Measurements from ENCODE around the gene ZFYVE28.

Gene ZFYVE28

DNA sequence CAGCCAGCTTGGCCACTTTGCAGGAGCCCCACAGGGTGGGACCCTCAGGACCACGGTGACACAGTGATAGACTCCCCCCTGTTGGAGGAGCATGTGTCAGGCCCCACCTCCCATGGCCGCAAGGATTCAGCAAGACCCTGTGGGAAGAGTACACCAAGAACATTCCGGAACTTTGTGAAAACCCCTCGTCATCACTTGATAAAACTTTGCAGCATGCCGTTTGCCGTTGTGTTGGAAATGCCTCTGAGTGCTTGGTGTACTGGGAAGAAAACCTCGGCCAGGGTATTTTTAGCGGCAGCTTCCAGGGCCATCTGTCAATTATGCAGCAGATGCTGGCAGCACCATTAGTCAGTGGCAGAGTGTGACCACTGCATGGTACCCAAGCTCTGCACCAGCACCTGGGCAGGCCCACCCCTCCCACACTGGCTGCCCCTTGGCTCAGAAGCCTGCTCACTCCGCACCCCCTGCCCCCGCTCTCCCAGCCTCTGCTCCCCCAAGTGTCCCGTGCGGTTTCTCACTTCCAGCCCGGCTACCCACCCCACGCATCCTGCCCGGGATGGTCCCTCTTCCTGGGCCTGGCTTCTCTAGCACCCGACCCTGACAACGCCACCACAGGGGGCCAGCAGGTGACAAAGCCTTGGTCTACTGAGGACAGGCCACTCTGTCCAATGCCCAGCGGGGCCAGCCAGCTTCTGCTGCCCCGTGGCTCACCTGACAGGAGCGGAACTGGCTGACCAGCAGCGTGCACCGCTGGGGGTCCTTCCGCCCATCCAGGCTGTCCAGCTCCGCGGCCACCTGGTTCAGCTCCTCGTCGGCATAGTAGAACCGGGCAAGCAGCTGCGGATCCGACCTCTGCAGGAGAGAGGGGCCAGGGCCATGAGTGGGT, 65.0 kb downstream of the ZFYVE28 start:
- DNase-seq (ENCODE audit: low read depth in 2 of 2), result no peak

DNA sequence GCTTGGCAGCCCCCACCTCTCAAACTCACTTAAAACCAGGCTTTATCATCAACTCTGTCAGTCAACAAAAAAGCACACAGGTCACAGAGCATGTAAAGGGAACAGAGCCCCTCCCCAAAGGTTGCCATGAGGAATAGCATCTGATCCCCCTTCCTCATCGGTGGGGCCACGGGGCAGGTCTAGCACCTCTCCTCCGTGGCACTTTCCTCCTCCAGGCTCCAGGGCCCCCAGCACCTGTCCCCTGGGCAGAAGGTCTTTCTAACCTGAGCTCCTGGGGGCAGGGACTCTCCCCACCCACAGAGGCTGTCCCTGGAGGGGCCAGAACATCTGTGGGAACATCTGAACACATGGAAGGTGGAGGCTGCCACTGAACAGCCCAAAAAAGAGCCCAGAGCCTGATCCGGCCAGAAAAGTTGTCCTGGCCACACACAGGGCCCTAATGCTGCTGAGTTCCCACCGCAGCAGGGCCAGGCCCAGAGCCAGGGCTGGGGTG, 65.7 kb downstream of the ZFYVE28 start:
- DNase-seq (ENCODE audit: low read depth in 2 of 2), result no peak

DNA sequence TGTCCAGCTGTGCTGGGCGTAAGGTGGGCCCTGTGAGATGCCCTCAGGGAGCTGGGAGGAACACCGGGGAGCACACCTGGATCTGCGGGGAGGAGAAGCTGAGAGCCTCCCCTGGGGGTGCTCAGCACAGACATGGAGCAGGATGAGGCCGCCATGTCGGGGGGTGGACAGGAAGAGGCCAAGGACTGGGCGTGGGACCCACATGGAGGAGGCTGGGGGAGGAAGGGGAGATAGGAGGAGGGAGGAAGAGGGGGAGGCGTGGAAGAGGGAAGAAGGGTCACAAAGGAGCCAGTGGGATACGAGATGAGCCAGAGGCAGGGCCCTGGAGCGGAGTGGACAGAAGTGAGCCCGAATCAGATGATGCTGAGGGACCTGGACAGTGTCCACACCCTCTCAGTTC, 66.3 kb downstream of the ZFYVE28 start:
- no peak for DNase-seq (ENCODE audit: low read depth in 2 of 2)

DNA sequence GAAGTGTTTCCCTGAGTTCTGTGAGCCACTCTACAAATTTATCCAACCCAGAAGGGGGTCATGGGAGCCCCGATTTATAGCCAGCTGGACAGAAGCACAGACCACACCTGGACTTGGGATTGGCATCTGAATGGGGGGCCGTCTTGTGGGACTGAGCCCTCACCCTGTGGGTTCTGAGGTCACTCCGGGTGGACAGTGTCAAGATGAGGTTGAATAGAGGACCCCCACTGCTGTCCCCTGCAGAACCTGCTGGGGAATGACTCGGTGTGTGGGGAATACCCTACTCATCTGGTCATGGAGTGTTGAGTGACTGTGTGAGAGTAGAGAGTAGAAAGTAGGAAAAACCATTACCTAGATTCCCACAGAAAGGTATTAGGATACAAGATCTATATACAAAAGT, 67.5 kb downstream of the ZFYVE28 start:
- DNase-seq (ENCODE audit: low read depth in 2 of 2), result no peak

DNA sequence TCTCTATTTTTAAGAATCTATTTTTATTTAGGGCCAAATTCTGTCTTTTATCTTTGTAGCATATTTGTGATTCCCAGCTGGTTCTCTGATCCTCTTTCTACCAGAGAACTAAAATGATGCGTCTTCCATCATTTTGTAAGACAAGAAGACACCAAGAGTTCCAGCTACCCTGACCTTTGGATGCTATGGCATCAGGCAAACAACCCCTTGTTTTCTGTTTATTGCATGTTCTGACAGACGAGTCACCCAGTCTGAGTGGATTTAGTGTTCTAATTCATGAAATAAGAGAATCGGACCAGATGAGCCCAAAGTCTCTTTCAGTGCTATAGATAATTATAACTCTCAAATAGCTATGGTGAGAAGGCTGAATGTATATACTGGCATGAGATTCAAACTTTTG, 69.7 kb downstream of the ZFYVE28 start:
- no peak for DNase-seq (ENCODE audit: low read depth in 2 of 2)

DNA sequence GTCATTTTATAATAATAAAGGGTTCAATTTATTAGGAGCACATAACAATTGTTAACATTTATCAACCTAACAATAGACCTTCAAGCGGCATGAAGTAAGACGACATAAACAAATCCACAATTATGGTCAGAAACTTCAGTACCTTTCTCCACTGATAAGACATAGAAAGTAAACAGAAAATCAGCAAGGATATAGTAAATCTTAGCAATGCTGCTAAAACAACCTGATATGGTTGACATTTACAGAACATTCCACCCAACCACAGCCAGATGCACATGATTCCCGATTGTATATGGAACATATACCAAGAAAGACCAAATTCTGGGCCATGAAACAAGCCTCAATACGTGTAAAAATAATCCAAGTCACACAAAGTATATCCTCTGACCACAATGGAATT, 71.3 kb downstream of the ZFYVE28 start:
- DNase-seq (ENCODE audit: low read depth in 2 of 2), result no peak

DNA sequence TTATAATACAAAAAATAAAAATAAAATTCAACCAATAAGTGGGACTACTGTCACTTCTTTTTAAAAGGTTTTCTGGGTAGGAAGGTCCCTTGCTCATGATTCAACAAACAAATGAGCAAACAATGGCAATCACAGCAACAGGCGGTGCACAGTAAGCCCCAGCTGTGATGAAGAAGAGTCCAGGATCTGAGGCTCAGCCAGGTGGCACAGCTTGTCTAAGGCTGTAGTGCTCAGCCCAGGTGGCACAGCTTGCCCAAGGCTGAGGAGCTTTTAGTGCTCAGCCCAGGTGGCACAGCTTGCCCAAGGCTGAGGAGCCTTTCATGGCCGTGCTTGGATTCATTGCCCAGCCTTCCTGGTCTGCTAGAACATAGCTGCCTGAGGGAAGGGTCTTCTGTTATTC, 75.0 kb downstream of the ZFYVE28 start:
- DNase-seq (ENCODE audit: low read depth in 2 of 2), result no peak

DNA sequence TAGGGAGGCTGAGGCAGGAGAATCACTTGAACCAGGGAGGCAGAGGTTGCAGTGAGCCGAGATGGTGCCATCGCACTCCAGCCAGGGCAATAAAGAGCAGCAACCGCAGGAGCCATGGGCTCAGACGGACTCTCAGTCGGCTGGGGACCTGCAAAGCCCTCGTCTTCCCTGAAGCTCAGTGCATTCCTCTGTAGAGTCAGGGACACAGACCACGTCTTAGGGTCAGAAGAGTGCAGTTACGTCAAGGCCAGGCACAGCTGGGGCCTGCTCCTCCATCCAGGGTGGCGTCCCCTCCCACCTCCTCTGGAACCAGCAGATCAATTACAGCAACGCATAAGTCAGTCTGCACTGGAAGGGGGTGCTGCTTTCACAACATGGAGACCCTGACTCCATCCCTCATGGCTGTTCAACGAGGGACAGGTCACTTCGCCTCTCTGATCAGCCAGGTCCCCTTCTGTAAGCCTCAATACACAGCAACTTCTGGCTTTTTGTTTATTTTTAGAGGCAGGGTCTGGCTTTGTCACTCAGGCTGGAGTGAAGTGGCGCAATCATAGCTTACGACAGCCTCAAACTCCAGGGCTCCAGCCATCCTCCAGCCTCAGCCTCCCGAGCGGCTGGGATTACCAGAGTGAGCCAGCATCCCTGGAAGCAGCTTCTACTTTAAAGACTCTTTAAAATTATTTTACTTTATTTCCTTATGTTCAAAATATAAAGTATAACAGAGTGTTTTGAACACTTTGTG, 76.4 kb downstream of the ZFYVE28 start:
- no peak for DNase-seq (ENCODE audit: low read depth in 2 of 2)

DNA sequence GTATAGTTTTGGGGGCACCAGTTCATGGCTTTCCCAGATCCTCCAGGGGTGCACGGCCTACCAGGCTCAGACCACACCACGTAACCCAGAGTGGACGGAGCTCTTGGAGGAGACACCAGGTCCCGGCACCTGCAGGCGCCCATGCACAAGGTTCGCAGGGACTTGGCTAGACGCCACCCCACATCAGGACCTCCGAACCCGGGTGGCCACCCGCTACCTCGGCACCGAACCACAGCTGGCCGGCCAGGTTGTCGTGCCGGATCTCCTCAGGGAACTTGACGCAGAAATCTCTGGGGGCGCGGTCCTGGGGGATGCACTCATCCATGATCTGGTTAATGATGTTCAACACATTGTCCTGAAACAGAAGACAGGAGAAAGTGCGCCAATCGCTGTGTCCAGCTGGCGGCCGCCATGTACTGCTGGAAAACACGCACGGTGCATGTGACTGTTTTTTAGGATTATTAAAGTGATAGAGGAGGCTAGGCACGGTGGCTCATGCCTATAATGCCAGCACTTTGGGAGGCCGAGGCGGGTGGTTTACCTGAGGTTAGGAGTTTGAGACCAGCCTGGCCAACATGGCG, 77.1 kb downstream of the ZFYVE28 start:
- DNase-seq (ENCODE audit: low read depth in 2 of 2), result no peak

DNA sequence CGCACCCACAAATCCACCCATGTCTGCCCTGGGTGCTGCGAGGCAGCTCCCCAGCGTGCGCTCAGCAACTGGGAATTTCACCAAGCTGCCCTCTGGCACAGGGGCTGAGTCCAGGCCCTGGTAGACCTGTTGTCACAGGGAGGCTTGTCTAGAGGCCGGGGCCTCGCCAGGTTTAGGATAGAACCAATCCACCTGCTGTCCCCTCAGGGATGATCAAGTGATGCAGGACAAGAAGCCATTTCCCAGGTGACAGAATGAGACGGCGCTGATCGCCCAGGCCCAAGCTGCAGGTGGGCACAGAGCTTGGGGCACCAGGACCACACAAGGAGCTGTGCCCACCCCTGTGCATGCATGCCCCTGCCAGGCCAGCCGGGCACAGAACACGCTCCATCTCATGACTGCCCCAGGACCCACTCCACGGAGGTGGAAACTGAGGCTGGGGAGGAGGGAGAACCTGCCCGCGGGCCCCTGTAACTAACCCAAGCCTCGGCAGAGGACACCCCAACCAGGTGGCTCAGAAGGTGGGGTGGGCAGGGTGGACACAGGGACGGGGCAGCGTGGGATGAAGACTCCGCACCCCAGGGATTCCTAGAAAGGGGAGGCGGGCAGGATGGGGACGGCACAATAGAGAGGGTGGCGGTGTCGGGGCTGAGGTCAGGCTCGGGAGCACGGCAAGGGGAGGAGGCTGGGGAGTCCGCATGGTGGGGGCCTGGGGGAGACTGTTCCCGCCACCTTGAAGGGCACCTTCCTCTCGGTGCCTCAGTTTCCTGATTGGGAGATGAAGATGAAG, 78.0 kb downstream of the ZFYVE28 start:
- DNase-seq (ENCODE audit: low read depth in 2 of 2), result no peak

DNA sequence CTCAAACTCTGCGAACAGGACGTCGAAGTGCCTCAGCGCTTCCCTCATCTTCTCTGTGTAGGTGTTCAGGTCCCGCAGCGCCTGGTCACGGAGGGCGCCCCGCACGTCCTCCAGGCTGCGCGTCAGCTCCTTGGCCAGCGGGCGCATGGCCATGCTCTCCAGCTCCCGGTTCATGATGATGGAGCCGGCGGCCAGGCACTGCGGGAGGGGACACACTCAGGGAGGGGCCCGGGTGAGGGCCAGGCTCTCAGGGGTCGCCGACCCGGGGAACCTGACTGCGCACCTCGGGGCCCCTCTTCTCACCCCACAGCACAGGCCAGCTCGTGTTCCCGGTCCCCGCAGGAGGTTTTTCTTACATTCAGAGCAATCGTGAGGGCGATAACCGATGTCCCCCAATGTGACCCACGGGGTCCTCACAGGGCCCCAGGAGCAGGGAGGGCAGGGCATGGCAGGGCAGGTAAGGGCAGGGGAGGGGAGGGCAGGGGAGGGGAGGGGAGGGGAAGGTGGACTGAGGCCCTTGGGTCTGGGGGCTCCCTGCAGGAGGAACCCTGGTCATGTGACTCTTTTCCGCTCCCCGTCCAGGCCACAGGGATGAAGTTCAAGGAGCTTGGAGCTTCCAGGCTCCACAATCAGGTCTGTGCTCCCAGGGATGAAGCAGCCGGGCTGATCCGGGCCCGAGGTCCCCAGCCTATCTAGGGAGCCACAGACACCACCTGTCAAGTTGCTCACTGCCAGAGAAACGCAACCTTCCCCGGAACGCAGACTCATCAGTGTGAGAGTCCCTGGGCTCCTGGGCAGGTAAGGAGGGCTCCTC, 78.8 kb downstream of the ZFYVE28 start:
- no peak for DNase-seq (ENCODE audit: low read depth in 2 of 2)

DNA sequence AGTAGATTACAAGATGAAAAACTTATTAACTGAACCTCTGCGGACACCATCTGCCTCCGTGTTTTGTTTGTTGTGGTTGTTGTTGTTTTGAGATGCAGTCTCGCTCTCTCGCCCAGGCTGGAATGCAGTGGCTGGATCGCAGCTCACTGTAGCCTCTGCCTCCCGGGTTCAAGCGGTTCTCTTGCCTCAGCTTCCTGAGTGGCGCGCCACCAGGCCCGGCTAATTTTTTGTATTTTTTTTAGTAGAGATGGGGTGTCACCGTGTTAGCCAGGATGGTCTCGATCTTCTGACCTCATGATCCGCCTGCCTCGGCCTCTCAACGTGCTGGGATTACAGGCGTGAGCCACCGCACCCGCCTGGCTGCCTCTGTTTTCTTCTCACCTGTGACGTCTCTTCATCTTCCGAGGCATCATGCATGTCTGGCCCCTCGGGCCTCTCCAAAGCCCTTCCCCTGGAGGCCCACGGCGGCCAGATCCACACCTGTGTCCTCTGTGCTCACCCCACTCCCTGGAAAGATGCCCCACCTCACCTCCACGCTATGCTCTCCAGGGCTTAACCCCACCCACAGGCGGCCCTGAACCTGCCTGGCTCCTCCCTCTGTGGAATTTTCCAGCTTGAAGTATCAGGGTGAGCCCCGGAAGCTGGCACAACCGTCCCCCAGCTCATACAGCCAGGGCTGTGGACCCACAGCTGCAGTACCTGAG, 79.5 kb downstream of the ZFYVE28 start:
- no peak for DNase-seq (ENCODE audit: low read depth in 2 of 2)

DNA sequence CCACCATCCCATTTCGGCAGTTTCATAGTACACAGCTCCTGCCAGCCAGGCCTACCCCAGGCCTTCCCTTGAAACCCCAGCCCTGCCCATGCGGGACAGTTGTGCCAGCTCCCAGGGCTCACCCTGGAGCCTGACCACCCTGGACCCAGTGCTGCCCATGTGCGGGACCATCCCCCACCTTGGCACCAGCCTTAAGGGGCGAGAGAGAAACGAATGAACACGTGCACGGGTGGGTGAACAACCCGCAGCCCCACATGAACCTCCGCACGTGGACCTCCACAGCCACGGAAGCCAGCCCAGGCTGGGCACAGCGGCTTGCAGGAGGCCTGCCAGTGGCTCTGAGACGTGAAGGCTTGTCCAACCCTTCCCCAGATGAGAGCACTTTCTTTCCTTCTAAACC, 80.5 kb downstream of the ZFYVE28 start:
- no peak for DNase-seq (ENCODE audit: low read depth in 2 of 2)

DNA sequence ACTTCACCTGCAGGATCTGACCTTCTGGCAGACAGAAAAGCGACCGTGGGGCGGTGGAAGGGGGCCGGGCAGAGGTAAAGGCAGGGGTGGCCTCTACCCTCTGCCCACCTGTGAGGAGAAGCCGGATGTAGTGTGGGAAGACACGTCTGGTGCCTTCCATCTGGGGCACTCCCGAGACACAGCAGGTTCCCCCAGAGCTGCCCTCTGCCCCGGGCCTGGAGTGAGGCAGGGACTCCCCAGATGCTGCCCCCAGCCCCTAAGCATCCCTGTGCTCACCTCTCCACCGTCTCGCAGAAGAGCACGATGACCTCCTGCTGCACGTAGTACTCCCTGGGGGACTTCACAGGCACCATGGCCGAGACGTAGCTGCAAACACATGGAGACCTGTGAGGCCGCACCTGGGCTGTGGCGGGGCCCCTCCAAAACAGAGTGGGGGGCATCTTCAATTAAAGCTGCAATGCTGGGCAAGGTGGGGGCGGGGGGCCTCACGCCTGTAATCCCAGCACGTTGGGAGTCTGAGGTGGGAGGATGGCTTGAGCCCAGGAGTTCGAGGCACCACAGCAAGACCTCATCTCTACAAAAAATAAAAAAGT, 81.2 kb downstream of the ZFYVE28 start:
- no peak for DNase-seq (ENCODE audit: low read depth in 2 of 2)

DNA sequence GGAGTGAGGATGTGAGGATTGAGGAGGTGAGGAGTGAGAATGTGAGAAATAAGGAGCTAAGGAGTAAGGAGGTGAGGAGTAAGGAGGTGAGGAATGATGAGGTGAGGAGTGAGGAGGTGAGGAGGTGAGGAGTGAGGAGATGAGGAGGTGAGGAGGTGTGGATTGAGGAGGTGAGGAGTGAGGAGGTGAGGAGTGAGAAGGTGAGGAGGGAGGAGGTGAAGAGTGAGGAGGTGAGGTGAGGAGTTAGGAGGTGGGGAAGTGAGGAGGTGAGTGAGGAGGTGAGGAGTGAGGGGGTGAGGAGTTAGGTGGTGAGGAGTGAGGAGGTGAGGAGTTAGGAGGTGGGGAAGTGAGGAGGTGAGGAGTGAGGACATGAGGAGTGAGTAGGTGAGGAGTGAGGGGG, 81.8 kb downstream of the ZFYVE28 start:
- no peak for DNase-seq (ENCODE audit: low read depth in 2 of 2)

DNA sequence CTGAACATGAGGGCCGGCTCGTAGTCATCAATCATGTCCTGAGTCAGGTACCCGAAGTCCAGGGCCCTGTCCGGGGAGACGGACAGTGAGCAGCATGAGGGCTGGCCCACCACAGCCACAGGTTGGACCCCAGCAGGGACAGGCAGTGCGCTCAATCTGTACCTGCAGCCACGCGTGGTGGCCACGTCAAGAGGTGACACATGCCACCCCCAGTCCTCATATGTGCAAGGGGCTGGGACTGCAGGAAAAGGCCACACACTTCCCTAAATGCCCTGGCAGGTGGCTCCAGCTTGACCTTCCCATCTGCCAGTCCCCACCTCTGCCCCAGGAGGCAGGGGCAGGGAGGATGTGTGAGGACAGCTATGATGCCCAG, 82.7 kb downstream of the ZFYVE28 start:
- no peak for DNase-seq (ENCODE audit: low read depth in 2 of 2)

DNA sequence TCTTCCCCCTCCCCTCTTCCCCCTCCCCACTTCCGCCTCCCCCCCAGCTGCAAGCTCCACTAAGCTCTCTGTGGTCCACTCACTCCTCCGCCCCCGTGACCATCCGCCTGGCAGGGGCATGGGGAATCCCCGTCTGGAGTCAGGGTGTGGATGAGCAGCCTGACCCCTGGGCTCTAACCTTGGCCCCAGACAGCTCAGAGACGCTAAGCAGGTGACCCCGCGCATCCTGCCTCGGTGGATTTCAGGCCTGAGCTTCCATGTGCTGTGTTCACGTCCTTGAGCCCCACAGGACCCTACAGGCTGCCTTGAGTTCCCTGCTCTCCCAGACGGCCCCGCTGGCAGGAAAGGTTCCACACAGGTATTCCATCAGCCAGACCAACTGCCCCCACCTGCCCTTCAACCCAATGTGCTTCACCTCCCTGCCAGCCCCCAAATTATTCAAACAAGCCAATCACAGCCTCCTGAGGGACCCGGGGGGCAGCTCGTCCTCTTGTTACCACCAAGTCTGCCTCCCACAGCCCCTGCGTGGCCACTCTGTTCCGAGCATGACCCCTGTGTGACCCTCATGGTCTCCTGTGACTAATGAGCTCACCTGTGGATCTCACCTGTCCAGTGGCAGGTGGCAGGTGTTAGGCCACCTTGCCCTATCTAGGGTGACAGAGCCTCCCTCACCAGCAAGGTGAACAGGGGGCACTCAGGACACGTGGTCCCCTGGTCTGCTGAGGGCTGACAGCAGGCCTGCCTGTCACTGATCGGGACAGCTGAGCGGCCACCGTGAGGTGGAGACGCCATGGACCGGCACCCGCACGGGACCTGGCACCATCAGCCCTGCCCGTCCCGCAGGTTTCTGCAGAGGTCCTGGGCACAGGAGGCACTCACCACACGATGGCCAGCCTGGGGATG, 83.4 kb downstream of the ZFYVE28 start:
- DNase-seq (ENCODE audit: low read depth in 2 of 2), result no peak

DNA sequence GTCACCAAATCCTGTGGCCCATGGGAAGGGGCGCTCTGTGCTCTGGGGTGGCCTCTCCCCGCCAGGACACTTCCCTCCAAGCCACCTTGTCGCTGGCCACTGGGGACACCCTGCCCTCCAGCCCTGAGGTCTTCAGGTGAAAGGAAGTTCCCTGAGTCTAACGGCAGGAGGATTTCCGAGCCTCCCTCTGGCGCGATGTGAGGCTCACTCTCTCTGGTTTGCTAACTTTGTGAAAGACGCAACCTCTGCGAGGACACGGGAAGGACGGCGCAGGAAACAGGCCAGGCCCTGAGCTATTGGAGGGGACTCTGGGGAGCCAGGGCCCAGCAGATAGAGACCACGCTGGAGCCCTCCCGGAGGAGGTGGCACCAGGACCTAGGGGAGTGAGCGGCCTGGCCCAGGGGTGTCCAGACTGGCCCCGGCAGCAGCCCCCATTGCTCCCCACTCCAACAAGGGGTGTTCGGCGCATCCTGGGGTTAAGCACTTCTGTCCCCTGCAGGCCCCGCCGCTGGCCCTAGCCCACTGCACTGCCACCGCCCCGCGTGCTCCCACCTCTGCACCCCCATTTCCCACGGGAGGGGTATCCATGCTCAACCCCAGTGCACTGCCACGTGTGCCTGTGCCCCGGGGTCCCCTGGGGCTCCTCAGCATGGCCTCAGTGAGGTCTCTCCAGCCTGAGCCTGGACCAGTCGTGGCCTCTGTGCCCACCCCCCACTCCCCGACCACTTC, 84.4 kb downstream of the ZFYVE28 start:
- no peak for DNase-seq (ENCODE audit: low read depth in 2 of 2)

Data from fibroblast of skin of left biceps (primary cell).